HG02970 (cell line): ENCODE measurements around the gene MAB21L4.

Experiments used
- ATAC-seq: cut with Tn5 transposase; IDR thresholded peaks from one replicate; pipeline ENCODE4 v1.9.1; 2021; ENCODE audit warnings: mild to moderate bottlenecking, moderate library complexity, moderate number of reproducible peaks; ENCODE audit not compliant: unreplicated experiment, low FRiP score

MAB21L4 gene

GRCh38 chr2:240913810-240914644 lies 18.1 kb upstream of the MAB21L4 start:
- no peak for ATAC-seq

GRCh38 chr2:240912878-240913809 lies 17.2 kb upstream of the MAB21L4 start:
- no peak for ATAC-seq

GRCh38 chr2:240911641-240912265 lies 15.8 kb upstream of the MAB21L4 start:
- no peak for ATAC-seq

DNA sequence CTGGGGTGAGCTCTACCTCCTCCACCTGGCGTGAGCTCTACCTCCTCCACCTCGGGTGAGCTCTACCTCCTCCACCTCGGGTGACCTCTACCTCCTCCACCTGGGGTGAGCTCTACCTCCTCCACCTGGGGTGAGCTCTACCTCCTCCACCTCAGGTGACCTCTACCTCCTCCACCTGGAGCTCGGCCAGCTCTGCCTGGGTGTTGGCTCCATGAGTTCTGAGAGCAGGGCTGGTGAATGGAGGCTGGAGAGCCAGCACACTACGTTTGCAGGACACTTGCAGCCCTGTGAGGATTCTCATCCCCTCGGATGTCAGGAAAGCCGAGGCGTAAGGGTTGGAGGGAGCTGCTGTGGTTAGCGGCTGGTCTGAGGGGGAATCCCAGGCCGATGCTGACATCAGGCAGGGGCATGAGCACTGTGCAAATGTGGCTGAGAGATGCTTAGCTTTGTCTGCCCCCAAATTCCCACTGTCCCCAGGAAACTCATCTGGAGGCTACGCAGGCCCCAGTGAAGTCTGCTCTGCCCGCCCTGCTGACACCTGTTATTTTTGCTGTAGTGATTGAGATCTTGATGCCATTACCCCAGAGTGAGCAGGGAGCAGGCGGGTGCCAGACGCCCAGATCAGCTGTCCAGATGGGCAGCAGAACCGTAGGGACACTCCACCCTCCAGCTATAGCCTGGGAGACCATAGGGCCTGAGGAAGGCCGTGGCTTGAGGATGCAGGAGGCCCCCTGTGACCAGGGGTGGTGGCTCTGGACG lies 13.4 kb upstream of the MAB21L4 start:
- ATAC-seq, result no peak

DNA sequence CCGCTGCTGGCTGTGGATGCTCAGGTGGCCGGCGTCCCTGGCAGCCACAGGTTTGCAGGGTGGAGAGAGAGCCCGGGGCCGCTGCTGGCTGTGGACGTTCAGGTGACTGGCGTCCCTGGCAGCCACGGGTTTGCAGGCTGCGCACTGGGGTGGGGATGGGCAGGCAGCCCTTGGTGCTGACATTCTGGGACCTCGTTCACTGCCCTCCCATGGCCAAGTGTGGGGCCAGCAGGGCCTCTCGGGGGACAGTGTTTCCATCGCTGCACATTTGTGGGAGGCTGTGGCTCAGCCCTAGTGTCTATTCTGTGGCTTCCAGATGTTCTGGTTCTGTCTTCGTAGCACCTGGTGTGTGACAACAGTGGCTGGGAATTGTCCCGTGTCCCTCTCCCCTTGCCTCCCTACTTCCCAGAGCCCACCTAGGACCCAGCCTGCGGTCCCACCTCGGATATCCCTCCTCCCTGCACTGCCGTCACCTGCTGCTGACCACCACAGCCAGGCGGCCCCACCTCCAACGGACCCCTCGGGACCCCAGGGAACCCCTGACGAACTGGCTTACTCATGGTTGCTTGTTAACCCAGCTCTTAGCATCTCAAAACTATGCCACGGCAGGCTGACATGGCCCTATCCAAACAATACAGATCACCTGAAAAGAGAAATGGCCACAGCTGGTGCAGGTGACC lies 11.1 kb upstream of the MAB21L4 start:
- ATAC-seq, result no peak

DNA sequence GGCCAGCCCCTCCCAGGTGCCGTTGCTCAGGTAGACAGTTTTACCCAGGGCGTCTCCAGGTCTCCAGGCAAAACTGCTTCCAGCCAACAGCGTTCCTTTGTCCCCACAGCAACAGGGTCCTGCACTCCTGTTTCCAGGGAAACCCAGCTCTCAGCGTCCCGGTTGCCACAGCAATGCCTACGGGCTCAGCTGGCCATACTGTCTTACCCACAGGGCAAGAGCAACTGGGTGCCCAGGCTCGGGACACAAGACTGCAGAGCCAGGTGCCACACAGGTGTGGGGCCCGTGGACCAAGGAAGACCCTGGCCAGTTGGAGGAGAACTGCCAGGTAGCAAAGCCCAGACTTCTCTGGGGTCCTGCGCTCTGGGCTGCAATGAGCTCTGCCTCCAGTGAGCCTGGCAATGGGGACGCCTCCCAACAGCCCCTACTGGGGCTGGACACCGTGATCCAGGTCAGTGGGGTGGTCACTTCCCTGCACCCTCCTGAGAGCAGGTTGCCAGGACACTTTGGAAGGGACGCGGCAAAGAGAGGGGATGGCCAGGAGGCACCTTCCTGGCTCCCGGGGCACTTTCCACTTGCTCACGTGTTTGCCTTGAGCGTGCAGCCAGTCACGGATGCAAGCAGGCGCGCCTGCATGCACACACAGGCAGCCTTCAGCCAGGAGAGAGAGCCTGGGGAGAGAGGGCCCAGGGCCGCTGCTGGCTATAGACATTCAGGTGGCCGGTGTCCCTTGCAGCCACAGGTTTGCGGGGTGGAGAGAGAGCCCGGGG lies 10.4 kb upstream of the MAB21L4 start, which contains the start of gene CROCC2:
Gene CROCC2 (plus strand): TSS at position 196 of the 770 bp plus-strand sequence. CDS start 178 bp downstream, at position 374.
- no peak for ATAC-seq

DNA sequence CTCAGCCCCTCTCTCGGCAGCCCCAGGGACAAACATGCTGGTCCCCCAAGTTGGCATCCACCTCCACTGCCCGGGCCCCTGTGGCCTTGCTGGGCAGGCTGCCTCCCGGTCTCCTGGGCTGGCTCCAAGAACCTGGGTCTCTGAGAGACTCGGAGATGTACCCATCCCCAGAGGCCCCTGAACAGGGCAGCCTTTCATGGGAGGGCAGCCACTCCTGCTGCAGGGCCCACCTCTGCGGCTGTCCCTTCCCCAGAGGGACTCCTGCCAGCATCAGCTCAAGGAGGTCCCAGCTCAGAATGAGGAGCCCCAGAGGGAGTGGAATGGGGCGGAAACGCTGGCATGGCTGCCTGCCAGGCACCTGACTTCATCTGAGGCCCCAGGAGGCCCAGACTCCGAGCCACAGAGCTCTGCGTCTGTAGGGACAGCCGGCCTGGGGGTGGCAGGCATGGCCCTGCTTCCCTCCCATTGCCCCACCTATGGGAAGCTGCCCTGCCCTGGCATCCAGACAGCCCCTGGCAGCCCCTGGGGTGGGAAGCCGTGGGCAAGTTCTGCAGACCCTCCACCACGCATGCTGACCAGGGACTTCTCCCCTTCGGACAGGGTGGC lies 9.3 kb upstream of the MAB21L4 start:
- ATAC-seq, result no peak

GRCh38 chr2:240904216-240905175 lies 8.5 kb upstream of the MAB21L4 start:
- ATAC-seq, result no peak

- no peak for ATAC-seq
Measured at GRCh38 chr2:240903191-240904060, 7.5 kb upstream of the MAB21L4 start.

DNA sequence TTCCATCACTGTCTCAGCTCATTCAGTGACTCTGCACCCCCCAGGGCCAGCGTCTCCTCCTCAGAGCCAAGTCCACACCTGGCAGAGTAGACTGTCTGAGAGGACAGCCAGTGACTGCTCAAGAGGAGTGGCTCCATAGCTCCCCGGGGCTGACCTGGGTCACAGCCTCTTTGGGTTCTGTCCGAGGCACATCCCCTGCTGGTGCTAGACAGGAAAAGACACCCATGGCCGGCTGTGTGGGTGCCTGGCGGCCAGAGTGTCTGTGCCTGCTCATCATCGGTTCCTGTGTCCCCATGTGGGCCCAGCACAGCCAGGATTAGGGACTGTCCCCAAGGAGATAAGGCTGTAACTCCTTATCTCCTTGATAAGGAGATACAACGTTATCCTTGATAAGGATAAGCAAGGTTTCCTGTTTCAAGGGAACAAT lies 6.7 kb upstream of the MAB21L4 start:
- ATAC-seq, result no peak

DNA sequence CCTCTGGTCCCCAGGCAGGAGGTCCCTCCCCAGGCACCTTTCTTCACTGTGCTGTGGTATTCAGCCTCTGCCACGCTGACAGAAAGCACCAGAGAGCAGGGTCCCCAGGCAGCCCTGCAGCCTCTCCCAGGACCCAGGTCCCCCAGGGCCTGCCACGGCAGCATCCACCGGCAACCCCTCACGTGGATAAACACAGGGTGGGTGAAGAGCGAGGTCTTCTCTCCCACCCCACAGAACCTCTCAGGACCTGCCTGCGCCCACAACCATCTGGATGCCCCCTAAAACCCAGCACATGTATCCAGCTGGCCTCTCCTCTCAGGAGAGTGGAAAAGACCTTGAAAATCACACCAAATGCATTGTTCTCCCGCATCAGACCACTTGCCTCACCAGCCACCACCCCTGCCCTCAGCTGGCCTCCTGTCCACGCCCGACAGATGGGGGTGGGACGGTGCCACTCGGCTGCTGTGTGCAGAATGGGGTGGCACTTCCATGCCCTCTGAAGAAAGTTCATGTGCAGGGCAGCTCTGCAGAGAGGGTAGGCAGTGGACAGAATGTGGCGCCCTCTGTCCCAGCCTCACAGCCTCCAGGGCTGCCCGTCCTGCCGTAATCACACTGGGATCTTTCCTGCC lies 6.1 kb upstream of the MAB21L4 start:
- ATAC-seq, result no peak

GRCh38 chr2:240900141-240900860 lies 4.3 kb upstream of the MAB21L4 start:
- no peak for ATAC-seq

GRCh38 chr2:240899468-240899865 lies 3.5 kb upstream of the MAB21L4 start:
- no peak for ATAC-seq

DNA sequence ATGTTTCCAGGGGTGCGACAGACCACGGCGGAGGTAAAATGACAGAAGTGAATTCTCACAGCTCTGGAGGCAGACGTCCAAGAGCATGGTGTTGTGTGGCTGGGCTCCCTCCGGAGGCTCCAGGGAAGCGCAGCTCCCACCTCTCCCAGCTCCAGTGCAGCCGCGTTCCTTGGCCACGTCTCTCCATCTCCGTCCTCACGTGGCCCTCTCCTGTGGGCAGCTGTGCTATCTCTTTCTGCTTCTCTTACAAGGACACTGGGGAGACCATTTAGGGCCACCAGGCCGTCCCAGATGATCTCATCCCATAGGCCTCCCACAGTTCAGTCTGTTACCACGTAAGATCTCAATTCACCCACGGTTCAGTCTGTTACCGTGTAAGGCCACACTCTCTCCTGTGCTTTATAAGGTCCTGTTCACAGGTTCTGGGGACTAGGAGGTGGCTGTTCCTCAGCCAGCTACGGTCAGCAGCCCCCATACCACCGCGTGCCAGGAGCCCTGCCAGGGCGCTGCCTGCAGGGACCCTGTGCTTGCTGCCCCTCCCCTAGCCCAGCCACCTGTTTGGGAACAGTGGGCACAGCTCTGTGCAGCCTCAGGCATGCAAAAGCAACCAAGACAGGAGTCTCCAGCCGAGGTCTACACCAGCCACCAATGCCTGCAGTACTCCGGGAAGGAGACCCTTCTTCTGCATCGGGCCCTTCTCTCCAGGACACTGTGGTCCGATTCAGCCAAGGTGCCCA lies 2.9 kb upstream of the MAB21L4 start:
- ATAC-seq, result no peak
